H1 (cell line): ENCODE data around the gene UQCRQ. TPM values are rescaled to one million over a fixed set of nuclear protein-coding genes. Genes with fewer than 3 reads are reported as not detected.

Experiments used
- ASH2L ChIP-seq: fragments of 200-600, 300-600 bp; sonication (generic); IDR thresholded peaks from one replicate; pipeline ENCODE4 v1.7.1; 2017; ENCODE audit warnings: low read length
- CHD1 ChIP-seq: IDR thresholded peaks from 2 replicates; pipeline ENCODE4 v1.6.1; 2012; ENCODE audit warnings: low read depth, low read length, improper control_type of control experiment
- KDM4A ChIP-seq: IDR thresholded peaks from one replicate; pipeline ENCODE4 v1.7.1; 2012; ENCODE audit warnings: low read depth, mild to moderate bottlenecking, moderate library complexity, low read length, inconsistent platforms; ENCODE audit not compliant: severe bottlenecking
- TAF7 ChIP-seq: optimal IDR thresholded peaks from 2 replicates; pipeline ENCODE3; 2011; ENCODE audit warnings: low read depth, mild to moderate bottlenecking, inconsistent platforms, low read length, moderate library complexity, borderline replicate concordance
- polyA plus RNA-seq, 7 experiments: library from polyadenylated mRNA; depleted of rRNA in 3 of 7; stranded (reverse) in 5 of 7; unstranded in 2 of 7; fragments of >200 nt in 5 of 7; fragments of 200-250 nt in 2 of 7; gene quantifications; 1 replicate in 5 of 7; 2 replicates in 1 of 7; 4 replicates in 1 of 7; pipeline versions ENCODE4 v1.2.1 to v1.2.3, GENCODE V29; 2011 to 2013; ENCODE audit warnings: missing spikeins in 2 of 7, mixed read lengths in 2 of 7
- total RNA-seq: library from RNA; stranded (reverse); fragmentation: NEBNext Ultra II Directional; extraction: Animal tissue kit (Norgen Biotek cat#: 25700); gene quantifications from 2 replicates; pipeline ENCODE4 v1.2.1, GENCODE V29; 2021

Gene UQCRQ
- total and polyA plus RNA-seq, 2 of the 8 experiments (the other 6 are each of a cell fraction or from before 2014, with no cell fraction given) = 177 to 293 TPM

- TF ChIP-seq CHD1 (no peak), ASH2L (no peak), TAF7 (no peak), KDM4A (no peak)
Measured at GRCh38 chr5:132884548-132884947, 18.1 kb downstream of the UQCRQ start (continued).
